Right atrium auricular region (tissue), 2 donors: ENCODE data around the gene KCNQ1. TPM values are rescaled to one million over a fixed set of nuclear protein-coding genes. Genes with fewer than 3 reads are reported as not detected.

ENCODE experiments used
- DNase-seq: peaks from one replicate; pipeline ENCODE4 v3.0.0-alpha.2; 2019; ENCODE audit warnings: low spot score
- H3K27ac ChIP-seq, 2 donors: fragments of 200-600 bp; sonication (generic); 1 replicate in 1 of 2; 2 replicates in 1 of 2; pipeline ENCODE4 v1.5.1; 2016 to 2019
- H3K27me3 ChIP-seq, 2 donors: fragments of 200-600 bp; sonication (generic); one replicate each; pipeline versions ENCODE4 v1.5.1 to v1.6.0; 2017 to 2019
- H3K36me3 ChIP-seq: fragments of 200-600 bp; sonication (generic); one replicate; pipeline ENCODE4 v1.5.1; 2016
- H3K4me1 ChIP-seq, 2 donors: fragments of 200-600 bp; sonication (generic); one replicate each; pipeline versions ENCODE4 v1.5.1 to v1.6.0; 2017 to 2019
- H3K4me3 ChIP-seq, 2 donors: fragments of 200-600 bp; sonication (generic); 1 replicate in 1 of 2; 2 replicates in 1 of 2; pipeline ENCODE4 v1.5.1; 2017 to 2019; ENCODE audit warnings: mild to moderate bottlenecking in 1 of 2, moderate library complexity in 1 of 2
- H3K9me3 ChIP-seq, 2 donors: fragments of 200-600 bp; sonication (generic); one replicate each; pipeline ENCODE4 v1.5.1; 2019
- total RNA-seq, 2 donors: library from RNA; depleted of rRNA; stranded (reverse); fragments of >200 nt; gene quantifications; one replicate each; pipeline ENCODE4 v1.1.0, GENCODE V29; 2016
- TF ChIP-seq, protein P1 (sequence below), 2 donors: fragments of 200-600 bp; sonication (generic); IDR thresholded peaks; one replicate each; pipeline ENCODE4 v1.5.1; 2019; ENCODE audit warnings: antibody characterized with exemption in 2 of 2

Gene KCNQ1
- total RNA-seq, 2 donors from 2014 or later: 12.7 to 25.1 TPM

- TF ChIP-seq, protein P1, sequence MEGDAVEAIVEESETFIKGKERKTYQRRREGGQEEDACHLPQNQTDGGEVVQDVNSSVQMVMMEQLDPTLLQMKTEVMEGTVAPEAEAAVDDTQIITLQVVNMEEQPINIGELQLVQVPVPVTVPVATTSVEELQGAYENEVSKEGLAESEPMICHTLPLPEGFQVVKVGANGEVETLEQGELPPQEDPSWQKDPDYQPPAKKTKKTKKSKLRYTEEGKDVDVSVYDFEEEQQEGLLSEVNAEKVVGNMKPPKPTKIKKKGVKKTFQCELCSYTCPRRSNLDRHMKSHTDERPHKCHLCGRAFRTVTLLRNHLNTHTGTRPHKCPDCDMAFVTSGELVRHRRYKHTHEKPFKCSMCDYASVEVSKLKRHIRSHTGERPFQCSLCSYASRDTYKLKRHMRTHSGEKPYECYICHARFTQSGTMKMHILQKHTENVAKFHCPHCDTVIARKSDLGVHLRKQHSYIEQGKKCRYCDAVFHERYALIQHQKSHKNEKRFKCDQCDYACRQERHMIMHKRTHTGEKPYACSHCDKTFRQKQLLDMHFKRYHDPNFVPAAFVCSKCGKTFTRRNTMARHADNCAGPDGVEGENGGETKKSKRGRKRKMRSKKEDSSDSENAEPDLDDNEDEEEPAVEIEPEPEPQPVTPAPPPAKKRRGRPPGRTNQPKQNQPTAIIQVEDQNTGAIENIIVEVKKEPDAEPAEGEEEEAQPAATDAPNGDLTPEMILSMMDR (IDR thresholded peaks at IDR 0.05): no peak
- peaks cover 0 to 8% of the 10 kb centered on the region in 2 donors for H3K9me3 ChIP-seq
- H3K27ac ChIP-seq: no peak overlapping the region
- H3K36me3 ChIP-seq: no peaks in the 10 kb centered on the region
- no peak for DNase-seq
- H3K27me3 ChIP-seq: no peaks in the 10 kb centered on the region
- no peaks in the 10 kb centered on the region for H3K4me1 ChIP-seq
- H3K4me3 ChIP-seq: no peak overlapping the region
Measured at GRCh38 chr11:2498750-2499149, 53.9 kb downstream of the KCNQ1 start.

- Histone ChIP-seq H3K27me3 (no peaks in the 10 kb centered on the region), H3K4me3 (no peak overlapping the region), H3K4me1 (peaks cover 3 to 39% of the 10 kb centered on the region in 2 donors), H3K36me3 (no peaks in the 10 kb centered on the region), H3K9me3 (no peaks in the 10 kb centered on the region), H3K27ac (no peak overlapping the region)
- TF ChIP-seq, protein P1 (IDR thresholded peaks at IDR 0.05): no peak
- no peak for DNase-seq
Measured at GRCh38 chr11:2507212-2507901, 62.5 kb downstream of the KCNQ1 start.

DNA sequence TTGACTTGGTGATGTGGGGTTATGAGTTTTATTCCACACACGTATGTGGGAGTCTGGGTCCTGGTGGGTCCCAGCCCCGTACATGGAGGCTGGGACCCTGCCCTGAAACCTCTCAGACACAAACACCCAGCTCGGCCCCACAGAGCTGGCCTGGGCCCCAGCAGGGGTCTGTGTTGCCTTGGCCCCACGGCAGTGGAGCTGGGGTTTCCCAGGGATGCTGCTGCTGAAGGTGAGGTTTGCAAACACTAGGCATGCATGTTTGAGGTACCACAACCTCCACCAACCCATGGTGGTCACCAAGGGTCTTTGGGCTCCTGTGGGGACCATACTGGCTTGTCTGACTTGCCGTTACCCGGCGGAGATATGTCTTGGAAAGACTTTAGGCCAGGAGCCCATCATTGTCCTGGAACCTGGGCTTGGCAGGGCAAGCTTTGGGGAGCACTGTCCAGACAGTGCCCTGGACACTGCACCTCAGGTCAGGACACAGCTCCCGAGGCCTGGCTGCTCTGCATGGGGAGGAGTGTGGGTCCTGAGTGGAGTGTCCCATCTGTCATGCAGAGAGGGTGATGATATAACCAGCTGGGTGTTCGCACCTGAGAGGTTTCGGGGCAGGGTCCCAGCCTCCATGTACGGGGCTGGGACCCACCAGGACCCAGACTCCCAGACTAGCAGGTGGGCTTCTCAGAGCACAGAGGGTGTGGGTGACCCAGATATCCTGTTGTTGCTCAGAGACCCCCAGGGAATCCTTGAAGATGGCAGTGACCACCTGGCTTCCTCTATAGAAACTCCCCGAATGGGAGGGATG, 63.3 kb downstream of the KCNQ1 start:
- Histone ChIP-seq H3K9me3 (no peaks in the 10 kb centered on the region), H3K27ac (peak overlapping the region; percentile 80 to 81), H3K4me3 (no peak overlapping the region), H3K4me1 (peaks cover 3 to 47% of the 10 kb centered on the region in 2 donors), H3K27me3 (no peaks in the 10 kb centered on the region), H3K36me3 (no peaks in the 10 kb centered on the region)
- DNase-seq: peak; percentile 53
- TF ChIP-seq, protein P1 (IDR thresholded peaks at IDR 0.05): no peak

DNA sequence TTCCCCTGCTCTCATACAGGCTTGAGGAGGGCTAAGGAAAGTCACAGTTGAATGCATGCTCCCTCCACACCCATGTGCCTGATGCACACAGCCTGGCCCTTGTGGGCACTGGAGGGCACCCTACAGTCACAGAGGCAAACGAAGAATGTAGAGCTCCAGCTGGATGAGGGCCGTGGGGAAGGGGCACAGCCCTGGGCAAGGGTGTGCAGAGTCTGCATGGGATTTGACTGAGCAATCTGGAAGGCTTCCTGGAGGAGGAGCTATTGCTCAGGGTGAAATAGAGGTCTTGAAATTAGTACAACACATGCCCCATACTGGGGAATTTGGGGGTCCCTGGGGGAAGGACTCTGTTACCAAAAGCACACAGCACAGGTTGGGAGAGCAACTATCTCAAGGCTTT, 64.0 kb downstream of the KCNQ1 start:
- peak overlapping the region; percentile 80 to 81 for H3K27ac ChIP-seq
- no peaks in the 10 kb centered on the region for H3K9me3 ChIP-seq
- no peak for DNase-seq
- TF ChIP-seq, protein P1 (IDR thresholded peaks at IDR 0.05): no peak
- no peaks in the 10 kb centered on the region for H3K27me3 ChIP-seq
- H3K4me1 ChIP-seq: peaks cover 3 to 54% of the 10 kb centered on the region in 2 donors
- H3K36me3 ChIP-seq: no peaks in the 10 kb centered on the region
- no peak overlapping the region for H3K4me3 ChIP-seq

- TF ChIP-seq, protein P1 (IDR thresholded peaks at IDR 0.05): no peak
- peak; percentile 64 for DNase-seq
- Histone ChIP-seq H3K9me3 (no peaks in the 10 kb centered on the region), H3K27me3 (no peaks in the 10 kb centered on the region), H3K27ac (peak overlapping the region; percentile 80 to 81), H3K4me3 (no peak overlapping the region), H3K4me1 (peaks cover 3 to 59% of the 10 kb centered on the region in 2 donors), H3K36me3 (no peaks in the 10 kb centered on the region)
Measured at GRCh38 chr11:2509481-2510001, 64.7 kb downstream of the KCNQ1 start.
